Measurements from ENCODE around the gene TXNDC12.

Gene TXNDC12

GRCh38 chr1:51997974-51998382, 57.0 kb downstream of the TXNDC12 start:
- DNase-seq (ENCODE audit: low spot score), result no peak

GRCh38 chr1:51990478-51990965, 64.5 kb downstream of the TXNDC12 start, which contains the start of gene RAB3B:
Gene RAB3B, minus strand, starts transcription at chr1:51990700. Its CDS starts 13,583 bp downstream, at chr1:51977117.
- DNase-seq (ENCODE audit: low spot score), result no peak

GRCh38 chr1:51989582-51990477, 65.2 kb downstream of the TXNDC12 start:
- no peak for DNase-seq (ENCODE audit: low spot score)

GRCh38 chr1:51988254-51988653, 66.7 kb downstream of the TXNDC12 start:
- DNase-seq (ENCODE audit: low spot score), result no peak

GRCh38 chr1:51986718-51987117, 68.3 kb downstream of the TXNDC12 start:
- no peak for DNase-seq (ENCODE audit: low spot score)

GRCh38 chr1:51982161-51982560, 72.8 kb downstream of the TXNDC12 start:
- no peak for DNase-seq (ENCODE audit: low spot score)

- DNase-seq (ENCODE audit: low spot score), result no peak
Observed at GRCh38 chr1:51981555-51981954, 73.4 kb downstream of the TXNDC12 start.

- no peak for DNase-seq (ENCODE audit: low spot score)
Observed at GRCh38 chr1:51978099-51978498, 76.9 kb downstream of the TXNDC12 start.

GRCh38 chr1:51976846-51977602, 78.0 kb downstream of the TXNDC12 start:
- no peak for DNase-seq (ENCODE audit: low spot score)

- DNase-seq (ENCODE audit: low spot score), result no peak
Observed at GRCh38 chr1:51973587-51974474, 81.2 kb downstream of the TXNDC12 start.
